GM12891 (cell line): Measurements from ENCODE around the gene CTNND2.

ENCODE experiments used
- POLR2A ChIP-seq: IDR thresholded peaks from 2 replicates; pipeline ENCODE4 v1.6.1; 2011; ENCODE audit warnings: low read depth, low read length, control low read depth
- POLR2AphosphoS5 ChIP-seq: IDR thresholded peaks from 2 replicates; pipeline ENCODE4 v1.6.1; 2011; ENCODE audit warnings: low read depth, low read length, control low read depth

- TF ChIP-seq POLR2AphosphoS5 = no peak
- TF ChIP-seq POLR2A = no peak
Observed at GRCh38 chr5:11733840-11734192, 170.4 kb downstream of the CTNND2 start.
